Measurements from ENCODE around the gene SHROOM3.

The SHROOM3 gene

GRCh38 chr4:76813070-76813469 lies 378.0 kb downstream of the SHROOM3 start:
- H3K4me1 Mint-ChIP-seq, result peaks cover 29% of the 10 kb centered on the region
- no peaks in the 10 kb centered on the region for H3K27me3 Mint-ChIP-seq (ENCODE audit: low read depth)
- no peak overlapping the region for H3K4me3 Mint-ChIP-seq
- peak overlapping the region; percentile 92 to 97 (median 95) for H3K27ac Mint-ChIP-seq
- H3K36me3 Mint-ChIP-seq (ENCODE audit: low read depth), result peaks cover 24% of the 10 kb centered on the region
- peaks cover 43% of the 10 kb centered on the region for H3K9me3 Mint-ChIP-seq
- no peak for TF ChIP-seq CTCF (IDR thresholded peaks at IDR 0.05; ENCODE audit: unreplicated experiment in 3 of 3)

- peak overlapping the region; percentile 77 to 95 (median 92) for H3K27ac Mint-ChIP-seq
- peaks cover 29% of the 10 kb centered on the region for H3K9me3 Mint-ChIP-seq
- H3K4me1 Mint-ChIP-seq, result peaks cover 33% of the 10 kb centered on the region
- TF ChIP-seq CTCF (IDR thresholded peaks at IDR 0.05; ENCODE audit: unreplicated experiment in 3 of 3), result no peak
- H3K36me3 Mint-ChIP-seq (ENCODE audit: low read depth), result peaks cover 11% of the 10 kb centered on the region
- H3K4me3 Mint-ChIP-seq, result no peak overlapping the region
- H3K27me3 Mint-ChIP-seq (ENCODE audit: low read depth), result no peaks in the 10 kb centered on the region
Measured at GRCh38 chr4:76821641-76822040, 386.6 kb downstream of the SHROOM3 start.

- Mint-ChIP-seq H3K4me1 (peaks cover 33% of the 10 kb centered on the region), H3K36me3 (ENCODE audit: low read depth) (peaks cover 11% of the 10 kb centered on the region)
Measured at GRCh38 chr4:76822303-76822702, 387.3 kb downstream of the SHROOM3 start.

GRCh38 chr4:76823495-76823894 lies 388.5 kb downstream of the SHROOM3 start:
- H3K4me3 Mint-ChIP-seq, result no peak overlapping the region
- peak overlapping the region; percentile 52 to 95 (median 67) for H3K27ac Mint-ChIP-seq
- TF ChIP-seq CTCF (IDR thresholded peaks at IDR 0.05; ENCODE audit: unreplicated experiment in 3 of 3), result no peak
- H3K27me3 Mint-ChIP-seq (ENCODE audit: low read depth), result no peaks in the 10 kb centered on the region
- peaks cover 16% of the 10 kb centered on the region for H3K9me3 Mint-ChIP-seq
- H3K4me1 Mint-ChIP-seq, result peaks cover 39% of the 10 kb centered on the region
- peaks cover 9% of the 10 kb centered on the region for H3K36me3 Mint-ChIP-seq (ENCODE audit: low read depth)

More at GRCh38 chr4:76822303-76822702, 387.3 kb downstream of the SHROOM3 start:
- Mint-ChIP-seq H3K4me3 (peak overlapping the region in 1 of 3 experiments; percentile 16), H3K27ac (peak overlapping the region; percentile 77 to 95 (median 92)), H3K9me3 (peaks cover 22% of the 10 kb centered on the region), H3K27me3 (ENCODE audit: low read depth) (no peaks in the 10 kb centered on the region)
- TF ChIP-seq CTCF (IDR thresholded peaks at IDR 0.05; ENCODE audit: unreplicated experiment in 3 of 3), result no peak

GRCh38 chr4:76830612-76830963 lies 395.6 kb downstream of the SHROOM3 start:
- Mint-ChIP-seq H3K4me3 (peak overlapping the region in 2 of 3 experiments; percentile 26 to 48), H3K36me3 (ENCODE audit: low read depth) (no peaks in the 10 kb centered on the region), H3K27ac (peak overlapping the region; percentile 93 to 98 (median 98)), H3K4me1 (peaks cover 36% of the 10 kb centered on the region), H3K27me3 (ENCODE audit: low read depth) (no peaks in the 10 kb centered on the region), H3K9me3 (peaks cover 3% of the 10 kb centered on the region)
- TF ChIP-seq CTCF (IDR thresholded peaks at IDR 0.05; ENCODE audit: unreplicated experiment in 3 of 3), result no peak

GRCh38 chr4:76830964-76831703 lies 396.1 kb downstream of the SHROOM3 start:
- peak overlapping the region; percentile 93 to 98 (median 98) for H3K27ac Mint-ChIP-seq
- peak overlapping the region in 2 of 3 experiments; percentile 26 to 48 for H3K4me3 Mint-ChIP-seq
- H3K4me1 Mint-ChIP-seq, result peaks cover 36% of the 10 kb centered on the region
- no peaks in the 10 kb centered on the region for H3K27me3 Mint-ChIP-seq (ENCODE audit: low read depth)
- H3K9me3 Mint-ChIP-seq, result peaks cover 3% of the 10 kb centered on the region
- TF ChIP-seq CTCF (IDR thresholded peaks at IDR 0.05; ENCODE audit: unreplicated experiment in 3 of 3), result no peak
- no peaks in the 10 kb centered on the region for H3K36me3 Mint-ChIP-seq (ENCODE audit: low read depth)

Measured in nephron (organoid).